Activated CD4-positive, alpha-beta T cell treated with anti-CD3 and anti-CD28 coated beads, Interleukin-2, amount 50 U/mL, for 4 hours (primary cell): Measurements from ENCODE around the gene PILRA.
"Not testable (repeated sequence)": the region's sequence is repeated elsewhere in the genome, so short reads cannot be mapped to it uniquely, and the experiment has no call there.

Experiments used
- DNase-seq, 2 experiments: peaks; one replicate each; pipeline ENCODE4 v3.0.0-alpha.2; 2020

Gene PILRA

GRCh38 chr7:100358027-100358856 lies 15.0 kb upstream of the PILRA start, which contains the start of gene PILRB:
Gene PILRB, plus strand, starts transcription at chr7:100358117. Its CDS starts 186 bp downstream, at chr7:100358303.
- no peak for DNase-seq

DNA sequence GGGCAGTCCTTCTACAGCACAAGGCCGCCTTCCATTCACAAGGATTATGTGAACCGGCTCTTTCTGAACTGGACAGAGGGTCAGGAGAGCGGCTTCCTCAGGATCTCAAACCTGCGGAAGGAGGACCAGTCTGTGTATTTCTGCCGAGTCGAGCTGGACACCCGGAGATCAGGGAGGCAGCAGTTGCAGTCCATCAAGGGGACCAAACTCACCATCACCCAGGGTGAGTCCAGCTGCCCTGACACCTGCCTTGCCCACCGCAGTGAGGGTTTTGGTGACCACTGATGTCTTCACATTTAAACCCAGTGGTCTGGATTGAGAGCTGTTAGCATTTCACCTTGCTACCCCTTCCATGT lies 14.5 kb upstream of the PILRA start:
- DNase-seq = no peak

DNA sequence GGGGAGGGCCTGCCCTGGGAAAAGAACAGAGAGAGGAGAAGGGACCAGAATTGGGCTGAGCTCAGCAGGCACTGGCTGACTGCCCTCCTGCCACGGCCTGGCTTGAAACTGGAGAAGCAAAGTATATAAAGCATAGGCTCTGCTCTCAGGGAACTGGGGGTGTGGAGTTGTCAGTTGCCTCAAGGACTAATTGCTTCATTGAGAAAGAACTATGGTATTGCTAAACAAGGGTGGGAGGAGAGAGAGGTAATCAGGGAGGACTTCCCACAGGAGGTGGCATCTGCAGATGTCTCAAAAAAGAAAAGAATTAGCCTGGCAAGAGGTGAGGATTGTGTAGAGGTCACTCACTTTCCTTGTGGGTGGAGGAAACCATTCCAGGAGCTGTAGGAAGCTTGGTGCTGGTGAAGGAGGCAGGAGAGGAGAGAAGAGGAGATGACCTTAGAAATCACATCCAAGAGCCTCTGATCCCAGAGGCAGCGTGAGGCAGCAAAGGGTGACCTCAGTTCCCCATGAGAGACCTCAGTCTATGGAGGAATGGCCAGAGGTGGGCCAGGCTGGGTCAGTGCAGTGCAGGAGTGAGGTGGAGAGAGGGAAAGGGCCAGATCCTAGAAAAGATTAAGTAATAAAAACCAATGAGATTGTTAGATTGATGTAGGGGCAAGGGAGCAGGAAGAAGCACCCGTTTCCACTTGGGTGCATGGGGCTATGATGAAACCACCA lies 13.0 kb upstream of the PILRA start:
- DNase-seq = no peak

- DNase-seq = no peak
Observed at GRCh38 chr7:100363098-100363497, 10.2 kb upstream of the PILRA start.

DNA sequence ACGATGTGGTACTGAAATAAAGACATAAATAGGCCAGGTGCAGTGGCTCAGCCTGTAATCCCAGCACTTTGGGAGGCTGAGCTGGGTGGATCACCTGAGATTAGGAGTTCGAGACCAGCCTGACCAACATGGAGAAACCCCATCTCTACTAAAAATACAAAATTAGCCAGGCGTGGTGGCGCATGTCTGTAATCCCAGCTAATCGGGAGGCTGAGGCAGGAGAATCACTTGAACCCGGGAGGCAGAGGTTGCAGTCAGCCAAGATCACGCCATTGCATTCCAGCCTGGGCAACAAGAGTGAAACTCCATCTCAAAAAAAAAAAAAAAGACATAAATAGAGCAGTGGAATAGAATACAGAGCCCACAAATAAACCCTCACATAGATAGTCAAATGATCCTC lies 9.5 kb upstream of the PILRA start:
- not testable (repeated sequence) for DNase-seq

- no peak for DNase-seq
Observed at GRCh38 chr7:100364480-100364879, 8.8 kb upstream of the PILRA start.

- not testable (repeated sequence) for DNase-seq
Observed at GRCh38 chr7:100365998-100366367, 7.3 kb upstream of the PILRA start.

DNA sequence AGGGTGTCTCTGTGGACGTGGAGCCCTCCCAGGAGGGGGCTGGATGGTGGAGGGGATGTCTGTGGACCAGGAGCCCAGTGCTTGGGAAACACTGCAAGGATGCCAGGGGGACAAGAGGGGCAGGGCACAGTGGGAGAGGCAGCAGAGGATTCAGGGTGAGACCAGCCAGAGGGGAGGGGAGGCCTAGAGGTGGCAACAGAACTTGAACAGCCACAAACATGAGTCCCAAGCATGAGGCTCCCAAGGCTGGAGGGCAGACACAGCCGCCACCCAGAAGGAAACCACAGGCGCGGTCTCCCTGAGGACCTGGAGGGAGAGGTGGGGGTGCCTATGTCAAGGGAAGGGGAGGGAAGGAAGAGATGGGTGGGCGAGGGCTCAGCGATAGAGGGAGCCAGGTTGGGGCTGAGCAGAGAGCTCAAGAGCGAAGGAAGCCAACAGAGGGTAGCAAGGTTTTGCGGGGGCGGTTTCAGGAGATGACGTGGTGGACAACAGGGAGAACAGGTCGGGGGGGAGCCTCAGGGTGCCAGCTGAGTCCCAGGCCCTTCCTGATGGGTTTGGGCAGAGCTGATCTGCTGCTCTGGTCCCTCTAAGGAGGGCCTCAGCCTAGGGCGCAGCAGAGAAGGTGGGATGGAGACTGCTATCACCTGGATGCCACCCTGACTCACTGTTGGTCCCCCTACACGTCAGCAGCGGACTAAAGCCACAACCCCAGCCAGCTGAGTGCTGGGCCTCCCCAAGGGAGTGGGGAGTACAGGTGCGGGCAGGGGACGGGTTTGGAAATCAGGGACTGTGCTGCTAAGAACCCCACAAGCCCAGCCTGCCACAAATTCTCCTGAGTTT lies 6.7 kb upstream of the PILRA start:
- no peak for DNase-seq

DNA sequence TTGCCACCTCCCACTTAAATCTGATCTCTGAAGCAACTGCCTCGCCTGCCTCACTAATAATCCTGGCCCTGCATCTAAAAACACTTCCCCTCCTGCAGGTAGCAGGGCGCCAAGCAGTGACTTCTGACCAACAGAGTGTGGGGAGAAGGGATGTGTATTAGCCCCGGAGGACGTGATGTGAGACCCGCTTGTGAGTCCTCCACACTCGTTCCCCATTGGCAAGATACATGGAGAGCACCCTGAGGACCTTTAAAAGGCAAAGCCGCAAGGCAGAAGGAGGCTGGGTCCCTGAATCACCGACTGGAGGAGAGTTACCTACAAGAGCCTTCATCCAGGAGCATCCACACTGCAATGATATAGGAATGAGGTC lies 6.1 kb upstream of the PILRA start:
- DNase-seq = no peak

GRCh38 chr7:100367676-100368613 lies 5.3 kb upstream of the PILRA start:
- DNase-seq = no peak

DNA sequence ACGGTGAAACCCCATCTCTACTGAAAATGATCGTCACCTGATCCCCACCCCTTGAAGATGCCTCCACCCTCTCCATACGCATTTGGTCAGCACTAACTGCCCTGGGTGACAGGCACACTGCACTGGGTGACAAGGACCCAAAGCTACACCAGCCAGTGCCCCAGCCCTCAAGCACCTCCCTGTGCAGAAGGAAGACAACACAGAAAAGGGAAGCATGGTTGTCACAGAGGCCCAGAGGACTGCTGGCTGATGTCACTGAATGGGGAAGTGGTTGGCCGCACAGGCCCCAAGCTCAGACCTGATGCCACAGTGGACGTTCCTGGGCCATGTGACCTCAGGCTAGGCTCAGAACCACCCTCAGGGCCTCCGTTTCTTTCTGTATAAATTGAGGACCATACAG lies 4.2 kb upstream of the PILRA start:
- no peak for DNase-seq

DNA sequence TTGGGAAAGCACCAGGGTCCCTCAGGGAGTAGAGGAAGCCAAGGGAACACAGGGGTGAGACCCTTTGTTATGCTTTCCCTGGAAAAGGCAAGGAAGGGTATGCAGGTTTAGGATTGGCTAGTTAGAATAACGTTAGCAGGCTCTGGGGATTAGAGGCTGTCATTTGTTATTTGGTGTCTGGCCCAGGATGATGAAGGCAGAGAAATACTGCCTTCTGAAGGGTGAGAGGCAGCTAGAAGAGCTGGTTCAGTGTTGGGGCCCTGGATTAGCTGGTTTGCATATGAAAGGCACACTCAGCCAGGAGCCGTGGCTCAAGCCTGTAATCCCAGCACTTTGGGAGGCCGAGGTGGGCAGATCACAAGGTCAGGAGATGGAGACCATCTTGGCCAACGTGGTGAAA lies 3.0 kb upstream of the PILRA start:
- DNase-seq = no peak

DNA sequence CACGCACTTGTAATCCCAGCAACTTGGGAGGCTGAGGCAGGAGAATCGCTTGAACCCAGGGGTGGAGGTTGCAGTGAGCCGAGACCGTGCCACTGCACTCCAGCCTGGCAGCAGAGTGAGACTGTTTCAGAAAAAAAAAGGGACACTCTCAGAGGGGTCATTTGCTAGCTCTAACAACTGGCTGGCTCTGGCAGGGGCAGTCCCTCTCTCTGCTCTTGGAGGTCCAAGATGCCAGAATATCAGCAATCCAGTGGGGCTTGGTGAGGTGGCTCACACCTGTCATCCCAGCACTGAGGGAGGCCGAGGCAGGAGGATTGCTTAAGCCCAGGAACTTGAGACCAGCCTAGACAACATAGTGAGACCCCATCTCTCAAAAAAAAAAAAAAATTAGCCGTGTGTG lies 2.5 kb upstream of the PILRA start:
- DNase-seq = no peak

DNA sequence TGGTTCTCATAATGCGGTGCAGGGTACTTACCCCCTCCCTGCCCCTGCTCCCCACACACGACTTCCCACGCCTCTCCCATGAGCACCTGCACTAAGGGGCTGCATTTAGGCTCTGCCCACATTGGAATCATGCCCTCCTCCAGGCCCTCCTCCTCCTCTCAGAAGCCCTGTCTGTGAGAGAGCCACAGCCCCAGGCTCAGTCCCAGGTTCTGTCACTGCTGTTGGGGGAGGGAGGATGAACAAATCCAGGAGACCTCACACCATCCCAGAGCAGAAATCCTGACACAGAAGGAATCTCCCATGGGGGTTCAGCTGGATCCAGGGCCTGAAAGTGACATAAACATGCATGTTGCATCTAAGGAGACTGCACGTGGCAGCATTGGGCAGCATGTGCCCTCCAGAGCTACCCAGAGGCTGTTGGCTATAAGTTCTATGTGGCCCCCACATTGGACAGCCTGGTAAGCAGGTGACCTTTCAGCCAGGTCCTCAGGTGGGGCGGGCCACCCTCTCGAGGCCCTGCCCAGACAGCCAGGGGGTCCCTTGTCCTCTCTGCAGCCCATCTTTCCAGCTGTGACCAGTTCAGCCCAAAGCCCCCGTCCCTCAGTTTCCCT lies 1.6 kb upstream of the PILRA start:
- DNase-seq = no peak

DNA sequence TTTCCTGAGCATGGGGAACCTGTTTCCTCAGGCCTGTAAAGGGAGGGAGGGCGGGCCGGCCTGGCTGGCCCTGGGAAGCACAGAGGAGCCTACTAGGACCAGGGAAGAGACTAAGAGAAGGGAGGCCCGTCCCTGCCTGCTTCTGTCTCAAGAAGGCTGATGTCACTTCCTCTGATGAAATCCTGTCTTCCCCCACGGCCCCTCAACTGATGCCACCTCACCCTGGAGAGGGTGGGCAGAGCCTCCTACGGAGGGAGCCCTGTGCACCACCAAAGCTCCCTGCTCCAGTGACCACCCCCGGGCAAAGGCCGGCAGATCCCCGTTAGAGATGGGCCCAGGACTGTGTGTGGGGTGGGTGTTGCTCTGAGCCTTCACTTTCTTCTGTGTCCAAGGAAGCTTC lies 1.0 kb upstream of the PILRA start:
- DNase-seq = no peak

DNA sequence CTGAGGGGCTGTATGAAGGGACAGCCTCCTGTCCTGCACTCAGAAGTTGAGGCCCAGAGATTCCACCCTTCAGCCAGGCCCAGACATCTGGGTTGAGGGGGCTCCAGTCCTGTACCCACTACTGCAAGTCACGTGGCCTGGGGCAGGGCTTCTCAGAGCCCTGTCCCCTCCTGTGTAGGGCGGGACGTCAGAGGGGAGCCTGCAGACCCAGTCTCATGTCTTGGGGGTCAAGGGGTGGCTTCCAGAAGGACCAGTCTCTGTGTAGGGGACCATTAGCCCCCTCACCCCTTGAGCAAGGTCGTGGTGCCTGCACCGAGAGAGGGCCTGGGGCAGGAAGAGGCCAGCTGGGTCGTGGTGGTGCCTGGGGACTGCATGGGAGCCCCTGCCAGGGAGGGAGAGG lies 593 bp upstream of the PILRA start:
- no peak for DNase-seq

- not testable (repeated sequence) for DNase-seq
Observed at GRCh38 chr7:100373870-100374598, 747 bp downstream of the PILRA start.

DNA sequence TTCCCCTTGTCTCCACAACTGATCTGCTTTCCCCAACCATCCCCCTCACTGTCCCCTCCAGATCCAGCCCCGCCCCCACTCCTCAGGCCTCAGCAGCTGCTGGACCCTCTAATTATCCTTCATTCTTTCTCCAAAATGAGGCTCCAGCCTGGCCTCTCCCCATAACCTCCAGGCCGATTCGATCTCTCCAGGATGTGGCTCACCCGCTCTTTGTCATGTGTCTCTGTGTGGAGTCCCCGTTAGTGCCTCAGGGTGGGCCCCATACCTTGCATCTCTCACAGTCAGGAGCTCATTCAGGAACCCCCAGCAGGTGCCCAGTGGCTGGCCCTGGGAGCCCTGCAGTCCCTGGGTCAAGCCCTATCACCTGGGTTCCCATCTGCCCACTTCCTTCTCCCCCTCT lies 1.3 kb downstream of the PILRA start:
- no peak for DNase-seq

DNA sequence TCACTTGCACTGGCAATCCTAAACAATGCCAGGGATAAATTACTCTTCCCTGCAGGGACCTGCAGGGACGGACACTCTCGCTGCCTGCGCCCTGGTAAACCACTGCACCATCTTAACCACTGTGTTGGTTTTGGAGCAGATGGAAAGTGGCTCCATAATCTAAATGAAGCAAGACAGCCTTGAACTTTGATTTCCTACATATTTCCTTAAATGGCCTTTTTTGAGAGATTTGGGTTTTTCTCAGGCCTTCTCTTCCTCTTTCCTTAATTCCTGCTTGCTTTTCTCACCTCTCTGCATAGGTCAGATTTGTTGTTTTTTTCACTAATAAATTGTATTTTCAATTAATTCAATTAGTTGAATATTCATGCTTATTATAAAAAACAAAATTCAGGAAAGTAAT lies 2.8 kb downstream of the PILRA start:
- DNase-seq = no peak

- DNase-seq = no peak
Observed at GRCh38 chr7:100378114-100378755, 4.9 kb downstream of the PILRA start.

GRCh38 chr7:100380196-100380595 lies 6.9 kb downstream of the PILRA start:
- DNase-seq = no peak
